Stimulated activated CD8-positive, alpha-beta memory T cell treated with anti-CD3 and anti-CD28 coated beads, Interleukin-7, amount 100 ng/mL, for 1 hour (primary cell): Measurements from ENCODE around the gene ATP8B4.
"Not testable (repeated sequence)": the region's sequence is repeated elsewhere in the genome, so short reads cannot be mapped to it uniquely, and the experiment has no call there.

Experiments
- DNase-seq, 2 donors: peaks; one replicate each; pipeline ENCODE4 v3.0.0-alpha.2; 2020; ENCODE audit warnings: low read depth in 2 of 2

Gene ATP8B4

GRCh38 chr15:50140983-50141382 lies 21.9 kb upstream of the ATP8B4 start:
- no peak for DNase-seq

GRCh38 chr15:50140098-50140497 lies 21.1 kb upstream of the ATP8B4 start:
- DNase-seq = no peak

GRCh38 chr15:50138391-50138790 lies 19.4 kb upstream of the ATP8B4 start:
- no peak for DNase-seq

GRCh38 chr15:50137893-50138292 lies 18.9 kb upstream of the ATP8B4 start:
- no peak for DNase-seq

- no peak for DNase-seq
Observed at GRCh38 chr15:50137330-50137761, 18.3 kb upstream of the ATP8B4 start.

GRCh38 chr15:50135031-50135551 lies 16.1 kb upstream of the ATP8B4 start:
- no peak for DNase-seq

- DNase-seq = no peak
Observed at GRCh38 chr15:50134524-50135024, 15.5 kb upstream of the ATP8B4 start.

- DNase-seq = not testable (repeated sequence)
Observed at GRCh38 chr15:50132251-50132984, 13.4 kb upstream of the ATP8B4 start.

GRCh38 chr15:50131617-50132016 lies 12.6 kb upstream of the ATP8B4 start:
- no peak for DNase-seq

- no peak for DNase-seq
Observed at GRCh38 chr15:50128266-50128665, 9.2 kb upstream of the ATP8B4 start.

GRCh38 chr15:50127255-50127777 lies 8.3 kb upstream of the ATP8B4 start:
- DNase-seq = no peak

GRCh38 chr15:50126072-50126471 lies 7.0 kb upstream of the ATP8B4 start:
- DNase-seq = no peak

- DNase-seq = no peak
Observed at GRCh38 chr15:50124631-50125030, 5.6 kb upstream of the ATP8B4 start.

GRCh38 chr15:50123861-50124557 lies 5.0 kb upstream of the ATP8B4 start:
- DNase-seq = no peak

- DNase-seq = no peak
Observed at GRCh38 chr15:50120729-50121128, 1.7 kb upstream of the ATP8B4 start.

GRCh38 chr15:50117431-50118027 lies 1.5 kb downstream of the ATP8B4 start:
- no peak for DNase-seq

- no peak for DNase-seq
Observed at GRCh38 chr15:50116477-50116876, 2.6 kb downstream of the ATP8B4 start.

GRCh38 chr15:50113992-50114780 lies 4.8 kb downstream of the ATP8B4 start:
- DNase-seq = no peak

GRCh38 chr15:50113187-50113505 lies 5.9 kb downstream of the ATP8B4 start:
- no peak for DNase-seq

GRCh38 chr15:50112488-50113186 lies 6.4 kb downstream of the ATP8B4 start:
- DNase-seq = no peak

GRCh38 chr15:50110285-50110684 lies 8.7 kb downstream of the ATP8B4 start:
- no peak for DNase-seq
